ENCODE measurements around the gene MYNN. TPM values are rescaled to one million over a fixed set of nuclear protein-coding genes. Genes with fewer than 3 reads are reported as not detected.
A peak's percentile ranks its signal among the peaks of the same experiment; 100 is the strongest.

The MYNN gene
- total and polyA plus RNA-seq, 2 donors (not counting 1 experiment from before 2014, with no cell fraction given) = 14.7 to 24.0 TPM

DNA sequence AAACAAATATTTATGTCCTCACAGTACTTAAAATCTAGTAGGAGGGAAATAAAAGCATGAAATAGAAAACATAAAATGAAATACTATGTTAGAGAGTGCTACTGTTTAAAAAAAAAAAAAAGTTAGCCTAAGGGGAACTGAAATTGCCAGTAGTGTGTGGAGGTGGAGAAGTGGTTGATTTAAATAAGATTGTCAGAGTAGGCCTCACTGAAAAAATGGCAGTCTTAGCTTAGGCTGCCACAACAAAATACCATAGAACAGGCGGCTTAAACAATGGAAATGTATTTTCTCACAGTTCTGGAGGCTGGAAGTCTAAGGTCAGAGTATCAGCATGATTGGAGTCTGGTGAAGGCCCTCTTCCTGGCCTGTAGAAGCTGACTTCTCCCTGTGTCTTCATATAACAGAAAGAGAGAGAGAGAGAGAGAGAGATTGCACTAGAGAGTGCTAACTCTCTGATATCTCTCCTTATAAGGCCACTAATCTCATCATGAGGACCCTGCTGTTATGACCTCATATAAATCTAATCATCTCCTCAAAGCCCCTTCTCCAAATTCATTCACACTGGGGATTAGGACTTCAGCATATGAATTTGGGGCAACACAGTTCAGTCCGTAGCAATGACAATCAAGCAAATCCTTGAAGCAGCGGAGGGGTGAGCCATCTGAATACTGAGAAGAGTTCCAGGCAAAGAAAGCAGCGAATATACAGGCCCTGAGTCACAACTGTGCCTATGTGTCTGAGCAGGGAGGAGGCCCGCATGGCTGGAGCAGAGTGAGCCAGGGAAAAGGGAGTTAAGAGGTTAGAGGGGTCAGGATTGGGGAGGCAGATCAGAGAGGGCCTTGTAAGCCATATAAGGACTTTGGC, 63.1 kb downstream of the MYNN start:
- Histone ChIP-seq H3K4me2 (replicated peaks; ENCODE audit: low read depth, low read length, poor library complexity, severe bottlenecking) (peak overlapping the region; percentile 41), H3K9ac (ENCODE audit: low read length) (peak overlapping the region; percentile 47), H3K27ac (ENCODE audit: low read length in 2 of 2) (peak overlapping the region; percentile 75 to 91), H3K9me3 (ENCODE audit: control extremely low read depth in 1 of 3, control insufficient read depth in 2 of 3, insufficient read depth in 1 of 3, low read length in 2 of 3) (peaks cover 0 to 1% (median 0%) of the 10 kb centered on the region in 3 donors), H3K4me1 (ENCODE audit: control insufficient read depth in 2 of 2, insufficient read depth in 2 of 2, low read length in 2 of 2) (peaks cover 31 to 35% of the 10 kb centered on the region in 2 donors), H2AFZ (ENCODE audit: insufficient read depth, low read depth, low read length, poor library complexity, severe bottlenecking) (peak overlapping the region; percentile 82), H3K27me3 (replicated peaks in 1 of 4; ENCODE audit: control extremely low read depth in 1 of 4, control insufficient read depth in 3 of 4, insufficient read depth in 4 of 4, low read length in 3 of 4) (no peaks in the 10 kb centered on the region), H4K20me1 (ENCODE audit: control insufficient read depth, insufficient read depth, low read length, poor library complexity, severe bottlenecking) (no peaks in the 10 kb centered on the region), H3K4me3 (ENCODE audit: control extremely low read depth in 1 of 5, extremely low read depth in 1 of 5, insufficient read depth in 1 of 5, low read depth in 2 of 5, low read length in 4 of 5) (no peak overlapping the region), H3K36me3 (replicated peaks in 1 of 2; ENCODE audit: control extremely low read depth in 1 of 2, control insufficient read depth in 1 of 2, extremely low read depth in 1 of 2, insufficient read depth in 2 of 2, low read length in 1 of 2) (peaks cover 0 to 3% of the 10 kb centered on the region in 2 experiments), H3K79me2 (ENCODE audit: control insufficient read depth, insufficient read depth, low read length) (no peaks in the 10 kb centered on the region)
- DNase-seq (peak; percentile 77), ATAC-seq (ENCODE audit: low read depth) (peak; percentile 97)
- ChIA-PET CTCF (interaction anchor here (0.7 to 1.5 kb wide), 4 partner anchors 21 to 94 kb away, joined by 3 to 4 read pairs (median 4); partner anchors contain the start of genes LRRC34 and LRRIQ4), POLR2A (interaction anchor here (0.7 to 0.9 kb wide), 3 partner anchors 32 to 96 kb away, joined by 3 to 4 read pairs (median 3); partner anchors contain the start of gene MYNN)
- intact Hi-C loops (cut with micrococcal nuclease) = loop anchor here (1.0 to 10.0 kb wide), 3 partner anchors 23 to 518 kb away; partner anchors contain the start of genes MECOM and SKIL
- WGBS (ENCODE audit: insufficient coverage) = 67% methylated on average over 4 of the region's 5 CpGs
- Mint-ChIP-seq H3K4me1 (peaks cover 44% of the 10 kb centered on the region), H3K4me3 (peak overlapping the region; percentile 21), H3K9me3 (ENCODE audit: insufficient read depth) (no peaks in the 10 kb centered on the region), H3K27ac (peak overlapping the region; percentile 97), H3K27me3 (no peaks in the 10 kb centered on the region)
- no peak for TF ChIP-seq EZH2 (IDR thresholded peaks at IDR 0.05; ENCODE audit: borderline replicate concordance, insufficient read depth, low read depth, low read length, poor library complexity, severe bottlenecking)
- TF ChIP-seq, protein P1, sequence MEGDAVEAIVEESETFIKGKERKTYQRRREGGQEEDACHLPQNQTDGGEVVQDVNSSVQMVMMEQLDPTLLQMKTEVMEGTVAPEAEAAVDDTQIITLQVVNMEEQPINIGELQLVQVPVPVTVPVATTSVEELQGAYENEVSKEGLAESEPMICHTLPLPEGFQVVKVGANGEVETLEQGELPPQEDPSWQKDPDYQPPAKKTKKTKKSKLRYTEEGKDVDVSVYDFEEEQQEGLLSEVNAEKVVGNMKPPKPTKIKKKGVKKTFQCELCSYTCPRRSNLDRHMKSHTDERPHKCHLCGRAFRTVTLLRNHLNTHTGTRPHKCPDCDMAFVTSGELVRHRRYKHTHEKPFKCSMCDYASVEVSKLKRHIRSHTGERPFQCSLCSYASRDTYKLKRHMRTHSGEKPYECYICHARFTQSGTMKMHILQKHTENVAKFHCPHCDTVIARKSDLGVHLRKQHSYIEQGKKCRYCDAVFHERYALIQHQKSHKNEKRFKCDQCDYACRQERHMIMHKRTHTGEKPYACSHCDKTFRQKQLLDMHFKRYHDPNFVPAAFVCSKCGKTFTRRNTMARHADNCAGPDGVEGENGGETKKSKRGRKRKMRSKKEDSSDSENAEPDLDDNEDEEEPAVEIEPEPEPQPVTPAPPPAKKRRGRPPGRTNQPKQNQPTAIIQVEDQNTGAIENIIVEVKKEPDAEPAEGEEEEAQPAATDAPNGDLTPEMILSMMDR (IDR thresholded peaks at IDR 0.05) = no peak
